ENCODE data around the gene CLEC10A. TPM values are rescaled to one million over a fixed set of nuclear protein-coding genes. Genes with fewer than 3 reads are reported as not detected.
"Not testable (repeated sequence)": the region's sequence is repeated elsewhere in the genome, so short reads cannot be mapped to it uniquely, and the experiment has no call there.

Gene CLEC10A
- total RNA-seq, 1 donor from 2014 or later: not detected

- Mint-ChIP-seq H3K27ac (no peak overlapping the region), H3K4me3 (no peak overlapping the region), H3K4me1 (ENCODE audit: low read depth) (peaks cover 24% of the 10 kb centered on the region), H3K27me3 (ENCODE audit: insufficient read depth) (peaks cover 5% of the 10 kb centered on the region), H3K36me3 (ENCODE audit: low read depth) (no peaks in the 10 kb centered on the region), H3K9me3 (no peaks in the 10 kb centered on the region)
- intact Hi-C loops (cut with micrococcal nuclease): loop anchor here (5.0 kb wide), 1 partner anchor 388 kb away; the partner anchor contains the start of genes FGF11 and TMEM102
- DNase-seq (ENCODE audit: low spot score): no peak
Measured at GRCh38 chr17:7048968-7049367, 31.1 kb downstream of the CLEC10A start.

- Mint-ChIP-seq H3K9me3 (no peaks in the 10 kb centered on the region), H3K4me3 (peak overlapping the region; percentile 39), H3K4me1 (ENCODE audit: low read depth) (peaks cover 24% of the 10 kb centered on the region), H3K27me3 (ENCODE audit: insufficient read depth) (peaks cover 8% of the 10 kb centered on the region), H3K27ac (no peak overlapping the region), H3K36me3 (ENCODE audit: low read depth) (no peaks in the 10 kb centered on the region)
- intact Hi-C loops (cut with micrococcal nuclease): loop anchor here (1.0 to 5.0 kb wide), 3 partner anchors 13 to 390 kb away; partner anchors contain the start of genes FGF11 and TMEM102
- no peak for DNase-seq (ENCODE audit: low spot score)
Measured at GRCh38 chr17:7047566-7047965, 32.5 kb downstream of the CLEC10A start.

GRCh38 chr17:7046725-7047397 is 33.2 kb downstream of the CLEC10A start:
- peaks cover 21% of the 10 kb centered on the region for H3K4me1 Mint-ChIP-seq (ENCODE audit: low read depth)

GRCh38 chr17:7046127-7046724 is 33.8 kb downstream of the CLEC10A start:
- no peak for DNase-seq (ENCODE audit: low spot score)
- H3K9me3 Mint-ChIP-seq: no peaks in the 10 kb centered on the region

More at GRCh38 chr17:7046725-7047397, 33.2 kb downstream of the CLEC10A start:
- Mint-ChIP-seq H3K4me3 (peak overlapping the region; percentile 66), H3K27ac (peak overlapping the region; percentile 72)
- not testable (repeated sequence) for H3K27me3 Mint-ChIP-seq (ENCODE audit: insufficient read depth); H3K36me3 Mint-ChIP-seq (ENCODE audit: low read depth); H3K9me3 Mint-ChIP-seq
- peak; percentile 65 for DNase-seq (ENCODE audit: low spot score)
- intact Hi-C loops (cut with micrococcal nuclease): loop anchor here (1.0 to 5.0 kb wide), 6 partner anchors 11 to 390 kb away; partner anchors contain the start of genes FGF11, SLC16A13 and TMEM102

GRCh38 chr17:7045492-7046126 is 34.4 kb downstream of the CLEC10A start:
- H3K27ac Mint-ChIP-seq: no peak overlapping the region

More at GRCh38 chr17:7046127-7046724, 33.8 kb downstream of the CLEC10A start:
- Mint-ChIP-seq H3K4me1 (ENCODE audit: low read depth) (peaks cover 20% of the 10 kb centered on the region), H3K4me3 (peak overlapping the region; percentile 66), H3K27ac (peak overlapping the region; percentile 72), H3K36me3 (ENCODE audit: low read depth) (no peaks in the 10 kb centered on the region), H3K27me3 (ENCODE audit: insufficient read depth) (peaks cover 8% of the 10 kb centered on the region)
- intact Hi-C loops (cut with micrococcal nuclease): loop anchor here (1.0 to 5.0 kb wide), 5 partner anchors 10 to 391 kb away; partner anchors contain the start of genes FGF11, SLC16A13 and TMEM102

GRCh38 chr17:7043497-7044198 is 36.4 kb downstream of the CLEC10A start, which contains the start of gene SLC16A11:
Gene SLC16A11, minus strand, starts transcription at chr17:7044092. Its CDS starts 579 bp downstream, at chr17:7043513.
- peak within 1 kb of the TSS; percentile 54 for H3K4me3 Mint-ChIP-seq
- intact Hi-C loops (cut with micrococcal nuclease): no loop called here
- peaks cover 9% of the 10 kb centered on the region for H3K36me3 Mint-ChIP-seq (ENCODE audit: low read depth)
- H3K9me3 Mint-ChIP-seq: no peaks in the 10 kb centered on the region
- no peak within 1 kb of the TSS for H3K27ac Mint-ChIP-seq
- no peak for DNase-seq (ENCODE audit: low spot score)
- H3K27me3 Mint-ChIP-seq (ENCODE audit: insufficient read depth): peaks cover 10% of the 10 kb centered on the region
- H3K4me1 Mint-ChIP-seq (ENCODE audit: low read depth): peaks cover 28% of the 10 kb centered on the region

More at GRCh38 chr17:7045492-7046126, 34.4 kb downstream of the CLEC10A start:
- no peak for DNase-seq (ENCODE audit: low spot score)
- H3K27me3 Mint-ChIP-seq (ENCODE audit: insufficient read depth): peaks cover 10% of the 10 kb centered on the region
- H3K9me3 Mint-ChIP-seq: no peaks in the 10 kb centered on the region
- no peaks in the 10 kb centered on the region for H3K36me3 Mint-ChIP-seq (ENCODE audit: low read depth)
- H3K4me3 Mint-ChIP-seq: peak overlapping the region; percentile 66
- intact Hi-C loops (cut with micrococcal nuclease): loop anchor here (1.0 to 5.0 kb wide), 6 partner anchors 9 to 392 kb away; partner anchors contain the start of genes FGF11, SLC16A13 and TMEM102
- H3K4me1 Mint-ChIP-seq (ENCODE audit: low read depth): peaks cover 20% of the 10 kb centered on the region

- intact Hi-C loops (cut with micrococcal nuclease): no loop called here
- H3K27ac Mint-ChIP-seq: no peak overlapping the region
- H3K9me3 Mint-ChIP-seq: no peaks in the 10 kb centered on the region
- peak overlapping the region; percentile 54 for H3K4me3 Mint-ChIP-seq
- H3K4me1 Mint-ChIP-seq (ENCODE audit: low read depth): peaks cover 33% of the 10 kb centered on the region
- H3K27me3 Mint-ChIP-seq (ENCODE audit: insufficient read depth): peaks cover 10% of the 10 kb centered on the region
- no peak for DNase-seq (ENCODE audit: low spot score)
- peaks cover 12% of the 10 kb centered on the region for H3K36me3 Mint-ChIP-seq (ENCODE audit: low read depth)
Measured at GRCh38 chr17:7043182-7043496, 36.9 kb downstream of the CLEC10A start.

- intact Hi-C loops (cut with micrococcal nuclease): no loop called here
- Mint-ChIP-seq H3K4me3 (peak overlapping the region; percentile 54), H3K4me1 (ENCODE audit: low read depth) (peaks cover 32% of the 10 kb centered on the region), H3K36me3 (ENCODE audit: low read depth) (peaks cover 12% of the 10 kb centered on the region), H3K27me3 (ENCODE audit: insufficient read depth) (peaks cover 10% of the 10 kb centered on the region), H3K9me3 (no peaks in the 10 kb centered on the region), H3K27ac (no peak overlapping the region)
- no peak for DNase-seq (ENCODE audit: low spot score)
Measured at GRCh38 chr17:7042501-7043181, 37.4 kb downstream of the CLEC10A start.

GRCh38 chr17:7041607-7042500 is 38.2 kb downstream of the CLEC10A start:
- peaks cover 25% of the 10 kb centered on the region for H3K4me1 Mint-ChIP-seq (ENCODE audit: low read depth)
- H3K27ac Mint-ChIP-seq: no peak overlapping the region
- peak overlapping the region; percentile 39 for H3K4me3 Mint-ChIP-seq
- intact Hi-C loops (cut with micrococcal nuclease): no loop called here
- peaks cover 10% of the 10 kb centered on the region for H3K27me3 Mint-ChIP-seq (ENCODE audit: insufficient read depth)
- no peak for DNase-seq (ENCODE audit: low spot score)
- no peaks in the 10 kb centered on the region for H3K9me3 Mint-ChIP-seq
- H3K36me3 Mint-ChIP-seq (ENCODE audit: low read depth): peaks cover 12% of the 10 kb centered on the region

GRCh38 chr17:7039832-7040231 is 40.2 kb downstream of the CLEC10A start:
- no peak overlapping the region for H3K4me3 Mint-ChIP-seq
- peaks cover 12% of the 10 kb centered on the region for H3K36me3 Mint-ChIP-seq (ENCODE audit: low read depth)
- no peaks in the 10 kb centered on the region for H3K9me3 Mint-ChIP-seq
- H3K27me3 Mint-ChIP-seq (ENCODE audit: insufficient read depth): peaks cover 7% of the 10 kb centered on the region
- H3K4me1 Mint-ChIP-seq (ENCODE audit: low read depth): peaks cover 31% of the 10 kb centered on the region
- intact Hi-C loops (cut with micrococcal nuclease): loop anchor here (5.0 to 10.0 kb wide), 3 partner anchors 267 to 645 kb away; partner anchors contain the start of genes EIF5A, TP53 and WRAP53
- peak overlapping the region; percentile 77 for H3K27ac Mint-ChIP-seq
- no peak for DNase-seq (ENCODE audit: low spot score)
